GM21390 (cell line): ENCODE results near the gene NMU.
A peak's percentile ranks its signal among the peaks of the same experiment; 100 is the strongest.
"Not testable (repeated sequence)": the region's sequence is repeated elsewhere in the genome, so short reads cannot be mapped to it uniquely, and the experiment has no call there.

ENCODE experiments used
- ATAC-seq: cut with Tn5 transposase; IDR thresholded peaks from one replicate; pipeline ENCODE4 v1.9.1; 2021; ENCODE audit not compliant: unreplicated experiment

NMU gene

DNA sequence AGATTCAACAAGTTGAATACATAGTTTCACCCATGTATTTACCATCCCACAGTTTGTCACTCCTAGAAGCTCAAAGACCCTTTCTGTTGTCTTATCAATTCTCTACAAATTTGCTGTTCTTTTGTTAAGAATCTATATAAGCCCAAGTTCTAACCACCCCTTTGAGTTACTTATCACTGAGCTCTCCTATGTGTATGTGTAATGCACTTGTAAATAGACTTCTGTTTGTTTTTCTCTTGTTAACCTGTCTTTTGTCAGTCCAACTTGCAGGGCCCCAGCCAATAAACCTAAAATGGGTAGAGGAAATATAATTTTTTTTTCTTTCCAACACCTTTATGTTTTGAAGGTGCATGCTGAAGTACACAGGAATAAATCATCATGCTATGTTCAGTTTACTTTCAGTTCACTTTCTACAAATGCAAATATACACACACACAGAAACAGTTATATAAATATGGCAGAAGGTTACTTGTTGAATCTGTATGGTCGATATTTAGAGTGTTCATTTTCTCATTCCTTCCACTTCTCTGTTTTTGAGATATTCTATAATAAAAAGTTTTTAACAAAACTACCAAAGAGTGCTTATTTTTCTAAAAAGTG is 67.1 kb downstream of the NMU start:
- peak; percentile 77 for ATAC-seq

DNA sequence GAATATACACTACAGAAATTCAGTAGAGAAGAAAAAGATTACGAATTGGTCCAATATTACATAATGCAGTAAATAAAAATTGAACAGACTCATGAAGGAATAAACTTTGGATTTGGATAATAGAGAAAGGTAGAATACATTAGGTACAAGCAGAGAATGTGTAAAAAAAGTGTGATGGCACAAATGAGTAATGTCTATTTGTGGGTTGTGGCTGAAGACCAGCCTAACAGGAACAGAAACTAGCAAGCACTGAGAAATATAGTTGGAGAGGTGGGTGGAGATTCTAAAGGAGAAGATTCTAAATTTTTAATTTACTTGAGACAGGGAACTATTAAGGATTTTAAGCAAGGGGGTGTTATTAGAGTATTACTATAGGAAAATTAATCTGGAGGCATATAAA is 74.2 kb downstream of the NMU start:
- ATAC-seq, result peak; percentile 100

DNA sequence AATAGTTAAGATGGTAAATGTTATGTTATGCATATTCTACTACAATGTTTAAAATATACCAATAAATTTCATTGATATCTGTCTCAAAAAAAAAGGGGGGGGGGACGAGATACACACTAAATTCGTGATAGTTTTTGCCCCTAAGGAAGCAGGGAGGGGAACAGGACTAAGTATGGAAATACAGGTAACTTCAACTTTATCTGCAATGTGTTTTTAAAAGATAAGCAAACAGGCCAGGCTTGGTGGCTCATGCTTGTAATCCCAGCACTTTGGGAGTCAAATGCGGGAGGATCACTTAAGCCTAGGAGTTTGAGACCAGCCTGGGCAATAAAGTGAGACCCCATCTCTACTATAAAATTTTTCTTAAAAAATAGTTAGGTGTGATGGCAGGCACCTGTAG is 76.0 kb downstream of the NMU start:
- ATAC-seq, result no peak

DNA sequence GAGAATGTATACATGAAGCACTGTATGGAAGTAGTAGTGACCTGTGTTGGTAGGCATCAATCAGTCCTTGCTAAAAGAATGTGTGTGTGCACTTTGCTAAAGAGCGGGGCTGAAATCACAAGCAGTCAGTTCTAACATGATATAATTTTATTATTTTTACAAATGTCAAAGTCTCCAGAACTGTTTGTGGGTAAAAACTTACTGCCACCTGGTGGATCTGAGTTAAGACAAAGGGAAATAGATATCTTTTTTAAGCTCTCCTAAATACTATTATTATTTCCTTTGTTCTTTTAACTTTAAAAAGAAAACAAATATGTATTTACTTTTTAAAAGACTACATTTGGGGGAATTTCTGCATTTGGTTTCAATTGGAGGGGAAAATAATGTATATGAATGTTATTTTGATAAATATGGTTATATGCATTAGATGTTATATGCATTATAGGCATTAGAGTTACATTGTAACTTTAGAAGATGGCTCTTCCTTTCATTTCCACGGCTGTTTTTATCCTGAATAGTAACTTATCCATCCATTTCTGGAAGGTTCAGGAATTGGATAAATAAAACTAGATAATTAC is 81.6 kb downstream of the NMU start:
- ATAC-seq, result no peak

DNA sequence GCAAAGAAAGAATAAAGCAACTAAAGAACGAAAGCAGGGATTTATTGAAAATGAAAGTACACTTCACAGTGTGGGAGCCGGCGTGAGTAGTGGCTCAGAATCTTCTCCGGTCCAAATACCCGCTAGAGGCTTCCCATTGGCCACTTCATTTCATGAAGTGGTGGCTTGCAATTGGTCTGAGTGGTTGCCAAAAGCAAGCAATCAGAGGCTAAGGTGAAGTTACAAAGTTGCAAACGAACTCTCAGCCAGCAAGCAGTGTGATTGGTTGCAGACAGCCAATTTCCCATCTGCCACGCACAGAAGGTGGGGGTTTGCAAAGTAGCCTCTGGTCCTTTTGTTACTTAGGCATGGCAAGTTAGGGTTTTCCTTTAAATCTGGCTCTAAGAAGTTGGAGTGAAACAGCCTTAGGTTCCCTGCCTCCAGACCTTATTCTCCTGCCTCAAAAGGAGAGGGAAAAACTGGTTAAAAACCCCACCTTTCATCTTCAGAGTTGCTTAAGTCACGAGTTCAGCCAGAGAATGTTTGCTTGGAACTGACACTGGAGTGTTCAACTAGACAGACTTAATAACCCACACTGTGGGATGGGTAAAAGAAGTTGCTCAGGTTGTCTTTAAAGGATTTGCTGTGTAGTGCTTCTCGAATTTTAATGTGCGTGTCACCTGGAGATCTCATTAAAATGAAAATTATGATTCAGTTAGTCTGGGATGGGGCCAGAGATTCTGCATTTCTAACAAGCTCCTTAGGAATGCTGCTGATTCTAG is 82.5 kb downstream of the NMU start:
- no peak for ATAC-seq

DNA sequence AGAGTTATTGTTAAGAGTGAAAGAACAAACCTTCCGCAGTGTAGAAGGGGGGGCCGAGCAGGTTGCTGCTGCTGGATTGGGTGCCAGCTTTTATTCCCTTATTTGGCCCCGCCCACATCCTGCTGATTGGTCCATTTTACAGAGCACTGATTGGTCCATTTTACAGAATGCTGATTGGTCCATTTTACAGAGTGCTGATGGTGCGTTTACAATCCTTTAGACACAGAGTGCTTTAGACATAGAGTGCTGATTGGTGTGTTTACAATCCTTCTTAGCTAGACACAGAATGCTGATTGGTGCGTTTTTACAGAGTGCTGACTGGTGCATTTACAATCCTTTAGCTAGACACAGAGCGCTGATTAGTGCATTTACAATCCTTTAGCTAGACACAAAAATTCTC is 84.1 kb downstream of the NMU start:
- ATAC-seq, result not testable (repeated sequence)

DNA sequence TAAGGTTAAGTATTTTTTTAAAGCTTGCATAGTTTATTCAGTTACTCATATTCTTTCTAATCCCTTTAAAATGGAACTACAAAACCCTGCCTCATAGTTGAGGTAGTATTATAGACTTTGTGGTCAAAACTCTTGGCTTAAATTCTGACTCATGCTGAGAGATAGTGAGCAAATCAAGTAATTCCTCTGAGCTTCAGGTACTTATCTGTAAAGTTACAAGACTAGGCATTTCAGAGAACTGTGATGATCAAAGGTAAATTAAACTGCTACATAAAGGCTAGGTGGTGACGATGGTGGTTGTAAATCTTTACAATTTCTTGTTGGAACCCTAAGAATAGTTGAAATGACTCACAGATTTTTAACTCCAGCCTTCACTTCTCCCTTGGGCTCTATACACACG is 86.2 kb downstream of the NMU start:
- no peak for ATAC-seq

DNA sequence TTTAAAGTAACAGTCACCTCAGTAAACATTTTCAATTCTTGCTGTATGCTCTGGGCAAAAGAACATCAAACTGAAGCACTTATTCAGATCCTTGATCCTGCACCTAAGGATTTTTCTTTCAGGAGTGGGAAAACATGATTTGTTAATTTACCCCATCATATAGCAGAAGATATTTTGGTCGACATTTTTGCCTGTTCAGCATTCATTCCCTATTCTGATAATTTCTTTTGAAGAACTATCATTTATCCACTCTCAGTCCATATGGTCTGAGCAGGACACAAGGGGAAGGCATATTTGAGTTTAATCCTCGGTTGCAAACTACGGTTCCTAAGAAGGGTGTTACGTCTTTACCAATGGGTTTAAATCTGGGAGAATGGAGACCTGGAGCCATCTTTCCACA is 88.2 kb downstream of the NMU start:
- ATAC-seq, result no peak

DNA sequence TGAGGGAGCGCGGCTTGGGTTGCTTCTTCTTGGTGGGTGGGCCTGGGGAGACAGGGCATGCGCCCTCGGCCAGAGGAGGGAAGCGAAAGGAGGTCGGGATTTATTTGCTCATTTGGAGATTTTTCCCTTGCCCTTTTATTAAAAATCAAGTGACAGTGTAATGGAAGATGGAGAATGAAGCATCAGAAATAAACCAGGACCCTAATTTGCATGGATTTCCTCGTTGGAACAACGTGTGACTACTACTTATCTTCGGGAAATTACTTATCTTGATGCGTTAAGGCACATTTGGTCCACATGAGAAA is 88.7 kb downstream of the NMU start:
- ATAC-seq, result no peak

DNA sequence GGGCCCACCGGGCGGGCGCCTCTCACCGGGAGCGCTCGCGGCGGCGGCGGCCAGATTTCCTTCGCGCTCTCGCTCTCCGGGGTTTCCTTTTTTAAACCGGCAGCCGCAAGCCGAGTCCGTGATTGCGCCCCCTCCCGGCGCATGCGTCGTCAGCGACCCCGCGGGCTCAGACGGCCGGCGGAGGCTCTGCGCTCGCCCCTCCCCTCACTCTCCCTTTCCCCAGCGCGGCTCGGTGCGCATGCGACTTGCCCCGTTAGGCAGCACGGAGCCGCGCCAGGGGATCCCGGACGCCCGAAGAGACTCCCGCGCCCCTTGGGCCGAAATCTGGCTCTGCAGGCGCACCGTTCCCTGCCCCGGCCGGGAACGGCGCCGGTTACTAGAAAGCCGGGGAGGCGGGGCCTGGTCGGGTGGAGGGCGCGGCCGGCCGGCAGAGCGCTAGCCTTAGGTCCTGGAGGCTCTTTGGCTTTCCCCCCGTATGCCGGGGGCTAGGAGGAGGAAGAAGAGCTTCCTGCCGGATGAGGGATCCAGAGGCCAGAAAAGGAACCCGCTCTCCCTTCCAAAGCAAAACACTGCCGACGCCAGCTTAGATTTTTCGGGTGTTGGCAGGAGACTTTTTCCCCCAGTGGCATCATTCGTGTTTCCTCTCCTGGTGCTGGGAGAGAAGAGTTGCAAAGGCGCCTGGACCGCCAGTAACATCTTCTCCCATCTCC is 89.2 kb downstream of the NMU start, which contains the start of gene CLOCK:
Gene CLOCK, minus strand, starts transcription at position 154 of the 710 bp plus-strand sequence. CDS start 64,124 bp downstream, outside the sequence.
- peak; percentile 77 for ATAC-seq

DNA sequence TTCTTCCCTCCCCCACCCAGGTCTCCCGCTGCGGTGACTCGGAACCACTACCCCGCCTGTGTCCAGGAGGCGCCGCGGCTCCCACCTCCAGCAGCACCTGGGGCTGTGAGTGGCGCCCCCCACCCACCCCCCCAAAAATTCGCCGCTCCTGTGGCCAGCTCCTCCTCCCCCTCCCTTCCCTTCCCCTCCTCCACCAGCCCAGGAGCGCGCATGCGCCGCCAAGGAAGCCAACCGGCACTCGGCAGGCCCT is 89.7 kb downstream of the NMU start:
- ATAC-seq, result peak; percentile 44

DNA sequence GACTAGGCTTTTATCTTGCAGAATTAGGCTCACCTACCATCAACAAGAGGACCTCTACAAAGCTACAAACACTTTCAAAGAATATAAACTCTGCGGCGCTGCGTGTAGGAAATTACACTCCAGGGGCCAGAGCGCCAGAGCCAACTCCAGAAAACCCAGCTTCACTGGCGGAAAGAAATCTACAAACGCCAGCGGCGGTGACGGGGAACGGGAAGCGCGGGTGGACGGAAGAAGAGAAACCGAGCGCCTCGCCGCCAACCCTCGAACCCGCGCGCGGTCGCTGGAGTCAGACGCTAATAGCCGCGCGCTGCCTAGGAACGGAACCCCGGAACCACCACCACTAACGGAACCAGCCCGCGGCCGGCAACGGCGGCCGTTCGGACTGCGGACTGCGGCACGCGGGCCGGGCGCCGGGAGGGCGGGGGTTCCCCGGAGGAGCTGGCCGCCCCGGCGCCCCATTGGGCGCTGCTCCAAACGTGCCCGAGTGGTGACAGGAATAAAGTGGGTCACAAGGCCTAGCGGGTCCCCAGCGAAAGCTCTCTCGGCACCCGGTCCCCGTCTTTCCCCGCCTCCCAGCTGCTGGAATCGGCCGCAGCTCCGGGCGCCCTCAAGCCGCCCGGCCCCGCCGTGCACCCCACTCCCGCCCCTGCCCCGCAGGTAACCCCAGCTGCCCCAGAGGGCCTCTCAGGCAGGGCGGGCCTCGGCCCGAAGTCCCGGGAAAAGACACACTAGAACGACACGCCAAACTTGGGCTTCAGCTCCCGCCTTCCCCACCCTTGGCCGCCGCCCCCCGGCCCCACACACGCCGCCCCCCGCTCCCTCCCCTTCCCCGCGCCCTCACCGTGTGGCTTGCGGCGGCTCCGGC is 90.2 kb downstream of the NMU start:
- ATAC-seq, result peak; percentile 37
